GM12878 (cell line): ENCODE results near the gene PLA2G10. TPM values are rescaled to one million over a fixed set of nuclear protein-coding genes. Genes with fewer than 3 reads are reported as not detected.

ENCODE experiments used
- ATAC-seq: fragments of 200-7000 bp; cut with Tn5 transposase; 3 replicates; pipeline ENCODE4 v1.9.1; 2020; ENCODE audit warnings: mild to moderate bottlenecking, moderate library complexity
- BruUV-seq: library from RNA; stranded (reverse); fragments of 400-500 nt; replicated peaks from 2 replicates; lab custom pipeline; 2021; lab: Mats Ljungman, UMichigan
- CTCF ChIA-PET: fragments of 300-600 bp; sonication (Branson Sonifier 250); formaldehyde crosslinking; extraction: SDS; loops from one replicate; lab custom pipeline; 2021; ENCODE audit warnings: inconsistent platforms; lab: Yijun Ruan, JAX
- POLR2A ChIA-PET: fragments of 350-600 bp; formaldehyde crosslinking; extraction: SDS; loops from one replicate; lab custom pipeline; 2021; ENCODE audit warnings: inconsistent platforms; lab: Charles Lee
- RAD21 ChIA-PET: fragments of 300-600 bp; sonication (Branson Sonifier 250); formaldehyde crosslinking; loops from one replicate; lab custom pipeline; 2023; ENCODE audit warnings: antibody characterized with exemption; ENCODE audit not compliant: unreplicated experiment; lab: Charles Lee
- SMC1A ChIA-PET: fragments of 300-600 bp; sonication (Branson Sonifier 250); formaldehyde crosslinking; loops from one replicate; lab custom pipeline; 2023; ENCODE audit not compliant: unreplicated experiment, uncharacterized antibody; lab: Charles Lee
- DNase-seq: peaks from one replicate; pipeline ENCODE4 v3.0.0-alpha.2; 2011; ENCODE audit warnings: low read depth, low spot score
- FAIRE-seq: peaks from 3 replicates; lab custom pipeline; 2011; peaks lifted over from hg19 to GRCh38; lab: Jason Lieb, UNC
- H2AFZ ChIP-seq: 2 replicates; pipeline ENCODE4 v1.6.0; 2011; ENCODE audit warnings: low read depth, low read length, control low read depth; ENCODE audit not compliant: control insufficient read depth
- H3K27ac ChIP-seq: 2 replicates; pipeline ENCODE4 v1.5.1; 2011; ENCODE audit warnings: control low read depth; ENCODE audit not compliant: control insufficient read depth, insufficient read depth
- H3K27me3 ChIP-seq, 2 experiments: replicated peaks in 1 of 2; 2 replicates each; pipeline versions ENCODE4 v1.6.0 to v1.6.1; 2011; ENCODE audit warnings: low read length in 1 of 2; ENCODE audit not compliant: control insufficient read depth in 2 of 2, insufficient read depth in 2 of 2
- H3K36me3 ChIP-seq, 2 experiments: 2 replicates each; pipeline ENCODE4 v1.5.1; 2011; ENCODE audit warnings: low read length in 1 of 2; ENCODE audit not compliant: control insufficient read depth in 2 of 2, insufficient read depth in 2 of 2
- H3K4me1 ChIP-seq: 2 replicates; pipeline ENCODE4 v1.6.1; 2011; ENCODE audit warnings: mild to moderate bottlenecking, low read length, moderate library complexity, mixed read lengths; ENCODE audit not compliant: control insufficient read depth, insufficient read depth
- H3K4me2 ChIP-seq: 2 replicates; pipeline ENCODE4 v1.6.0; 2011; ENCODE audit warnings: control low read depth; ENCODE audit not compliant: control insufficient read depth, insufficient read depth
- H3K4me3 ChIP-seq: fragments of 200-600 bp; sonication (generic); 2 replicates; pipeline ENCODE4 v1.5.1; 2016
- H3K79me2 ChIP-seq: 2 replicates; pipeline ENCODE4 v1.6.0; 2011; ENCODE audit warnings: low read length; ENCODE audit not compliant: control insufficient read depth, insufficient read depth
- H3K9ac ChIP-seq: 2 replicates; pipeline ENCODE4 v1.8.0; 2011; ENCODE audit warnings: low read length, control low read depth, mixed read lengths; ENCODE audit not compliant: control insufficient read depth, insufficient read depth
- H3K9me3 ChIP-seq: replicated peaks from 3 replicates; pipeline ENCODE4 v1.5.1; 2011; ENCODE audit warnings: mild to moderate bottlenecking, low read length; ENCODE audit not compliant: control insufficient read depth, insufficient read depth
- H4K20me1 ChIP-seq: 2 replicates; pipeline ENCODE4 v1.6.0; 2011; ENCODE audit not compliant: control insufficient read depth, insufficient read depth
- CHD2 ChIP-seq: IDR thresholded peaks from 2 replicates; pipeline ENCODE4 v1.6.1; 2011; ENCODE audit warnings: low read depth, low read length, improper control_type of control experiment, borderline replicate concordance
- KLF5 ChIP-seq: fragments of 450-650 bp; IDR thresholded peaks from 2 replicates; pipeline ENCODE4 v1.6.1; 2014; ENCODE audit warnings: mild to moderate bottlenecking; ENCODE audit not compliant: partially characterized antibody
- NBN ChIP-seq: fragments of 450-650 bp; IDR thresholded peaks from 2 replicates; pipeline ENCODE4 v1.6.1; 2016
- NRF1 ChIP-seq: conservative IDR thresholded peaks from 2 replicates; pipeline ENCODE4 v1.6.1; 2011; ENCODE audit warnings: mild to moderate bottlenecking, low read depth, low read length, improper control_type of control experiment
- POU2F2 ChIP-seq: IDR thresholded peaks from 3 replicates; pipeline ENCODE4 v1.6.1; 2011; ENCODE audit warnings: low read depth, mild to moderate bottlenecking, low read length, borderline replicate concordance
- SIX5 ChIP-seq: IDR thresholded peaks from 2 replicates; pipeline ENCODE4 v1.6.1; 2011; ENCODE audit warnings: mild to moderate bottlenecking, low read depth, low read length, moderate library complexity; ENCODE audit not compliant: severe bottlenecking
- ZBED1 ChIP-seq: IDR thresholded peaks from 2 replicates; pipeline ENCODE4 v1.6.1; 2016; ENCODE audit warnings: borderline replicate concordance
- WGBS: methylation state at CpG from one replicate; pipeline ENCODE4 v1.1.6; 2016; ENCODE audit warnings: low lambda C conversion rate; ENCODE audit not compliant: insufficient replicate concordance, insufficient coverage; ENCODE audit errors: missing lambda C conversion rate; 5-methylcytosine and 5-hydroxymethylcytosine counted together
- in situ Hi-C: fragments of 300-500 bp; cut with MboI; formaldehyde crosslinking; loops from 9 replicates; pipeline ENCODE4 v1.14.3; 2018; ENCODE audit warnings: mixed read lengths
- intact Hi-C: fragments of 100-400 bp; cut with micrococcal nuclease; formaldehyde crosslinking; loops from one replicate; pipeline ENCODE4 v1.14.2; 2022; ENCODE audit not compliant: unreplicated experiment
- polyA plus RNA-seq, 11 experiments: library from polyadenylated mRNA; depleted of rRNA in 4 of 11; unstranded in 6 of 11; stranded (reverse) in 5 of 11; fragments of >200 nt; fragmentation: Nextera tagmentation in 4 of 11; fragmentation: Illumina TruSeq in 1 of 11; extraction: Ambion mirVana in 4 of 11; extraction: Trizol in 1 of 11; gene quantifications; 1 replicate in 1 of 11; 2 replicates in 10 of 11; pipeline versions ENCODE4 v1.2.1 to v1.2.3, GENCODE V29; 2011 to 2016; ENCODE audit warnings: inconsistent platforms in 2 of 11, missing spikeins in 2 of 11, low read depth in 1 of 11
- total RNA-seq, 4 experiments: library from RNA; depleted of rRNA in 3 of 4; stranded (reverse); fragments of >200 nt in 3 of 4; fragmentation: Illumina TruSeq in 1 of 4; extraction: Trizol in 1 of 4; gene quantifications; 2 replicates each; pipeline versions ENCODE4 v1.2.1 to v1.2.3, GENCODE V29; 2013 to 2021
- TF ChIP-seq, protein P1 (sequence below): fragments of 450-650 bp; IDR thresholded peaks from 2 replicates; pipeline ENCODE4 v1.6.1; 2017; ENCODE audit warnings: antibody characterized with exemption, mild to moderate bottlenecking, moderate library complexity
- TF ChIP-seq, protein P2 (sequence below): IDR thresholded peaks from 2 replicates; pipeline ENCODE4 v1.6.1; 2012; ENCODE audit warnings: low read depth, low read length, improper control_type of control experiment
- TF ChIP-seq, protein P3 (sequence below): IDR thresholded peaks from 2 replicates; pipeline ENCODE4 v1.6.1; 2011; ENCODE audit warnings: borderline replicate concordance, low read depth, mild to moderate bottlenecking, moderate library complexity, mixed read lengths, low read length; ENCODE audit not compliant: insufficient read depth; ENCODE audit errors: extremely low read length

The PLA2G10 gene
- total and polyA plus RNA-seq, 10 of the 15 experiments (the other 5 are each of a cell fraction or from before 2014, with no cell fraction given), result not detected

DNA sequence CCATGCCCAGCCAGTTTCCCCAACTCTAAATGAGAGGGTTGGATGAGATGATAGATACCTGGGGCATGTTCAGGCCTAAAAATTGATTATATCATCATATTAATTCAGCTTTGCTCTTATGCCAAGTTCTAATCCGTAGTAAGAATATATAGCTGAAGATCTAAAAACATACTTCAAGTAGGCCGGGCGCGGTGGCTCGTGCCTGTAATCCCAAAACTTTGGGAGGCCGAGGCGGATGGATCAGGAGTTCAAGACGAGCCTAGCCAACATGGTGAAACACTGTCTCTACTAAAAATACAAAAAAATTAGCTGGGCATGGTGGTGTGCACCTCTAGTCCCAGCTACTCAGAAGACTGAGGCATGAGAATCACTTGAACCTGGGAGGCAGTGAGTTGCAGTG is 12.0 kb downstream of the PLA2G10 start:
- Histone ChIP-seq H3K27me3 (no peaks in the 10 kb centered on the region), H3K79me2 (no peaks in the 10 kb centered on the region), H3K36me3 (no peaks in the 10 kb centered on the region), H2AFZ (no peak overlapping the region), H4K20me1 (no peaks in the 10 kb centered on the region), H3K27ac (no peak overlapping the region), H3K9ac (no peak overlapping the region), H3K4me1 (no peaks in the 10 kb centered on the region), H3K9me3 (no peaks in the 10 kb centered on the region)
- ChIA-PET POLR2A (no interaction called here), CTCF (no interaction called here), SMC1A (interaction anchor here (1.2 to 1.4 kb wide), 2 partner anchors 9 to 95 kb away, joined by 3 read pairs; no protein-coding TSS in a partner anchor)
- ATAC-seq, result no peak
- DNase-seq, result no peak
- no TSS peak for BruUV-seq
- intact Hi-C loops (no loop called here), in situ Hi-C loops (no loop called here)
- WGBS, result 83% methylated on average over 8 of the region's 8 CpGs
- TF ChIP-seq NBN (no peak), SIX5 (no peak), CHD2 (no peak), KLF5 (no peak), ZBED1 (no peak), NRF1 (no peak), POU2F2 (no peak)
- TF ChIP-seq, protein P1, sequence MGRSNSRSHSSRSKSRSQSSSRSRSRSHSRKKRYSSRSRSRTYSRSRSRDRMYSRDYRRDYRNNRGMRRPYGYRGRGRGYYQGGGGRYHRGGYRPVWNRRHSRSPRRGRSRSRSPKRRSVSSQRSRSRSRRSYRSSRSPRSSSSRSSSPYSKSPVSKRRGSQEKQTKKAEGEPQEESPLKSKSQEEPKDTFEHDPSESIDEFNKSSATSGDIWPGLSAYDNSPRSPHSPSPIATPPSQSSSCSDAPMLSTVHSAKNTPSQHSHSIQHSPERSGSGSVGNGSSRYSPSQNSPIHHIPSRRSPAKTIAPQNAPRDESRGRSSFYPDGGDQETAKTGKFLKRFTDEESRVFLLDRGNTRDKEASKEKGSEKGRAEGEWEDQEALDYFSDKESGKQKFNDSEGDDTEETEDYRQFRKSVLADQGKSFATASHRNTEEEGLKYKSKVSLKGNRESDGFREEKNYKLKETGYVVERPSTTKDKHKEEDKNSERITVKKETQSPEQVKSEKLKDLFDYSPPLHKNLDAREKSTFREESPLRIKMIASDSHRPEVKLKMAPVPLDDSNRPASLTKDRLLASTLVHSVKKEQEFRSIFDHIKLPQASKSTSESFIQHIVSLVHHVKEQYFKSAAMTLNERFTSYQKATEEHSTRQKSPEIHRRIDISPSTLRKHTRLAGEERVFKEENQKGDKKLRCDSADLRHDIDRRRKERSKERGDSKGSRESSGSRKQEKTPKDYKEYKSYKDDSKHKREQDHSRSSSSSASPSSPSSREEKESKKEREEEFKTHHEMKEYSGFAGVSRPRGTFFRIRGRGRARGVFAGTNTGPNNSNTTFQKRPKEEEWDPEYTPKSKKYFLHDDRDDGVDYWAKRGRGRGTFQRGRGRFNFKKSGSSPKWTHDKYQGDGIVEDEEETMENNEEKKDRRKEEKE, result no peak
- TF ChIP-seq, protein P2, sequence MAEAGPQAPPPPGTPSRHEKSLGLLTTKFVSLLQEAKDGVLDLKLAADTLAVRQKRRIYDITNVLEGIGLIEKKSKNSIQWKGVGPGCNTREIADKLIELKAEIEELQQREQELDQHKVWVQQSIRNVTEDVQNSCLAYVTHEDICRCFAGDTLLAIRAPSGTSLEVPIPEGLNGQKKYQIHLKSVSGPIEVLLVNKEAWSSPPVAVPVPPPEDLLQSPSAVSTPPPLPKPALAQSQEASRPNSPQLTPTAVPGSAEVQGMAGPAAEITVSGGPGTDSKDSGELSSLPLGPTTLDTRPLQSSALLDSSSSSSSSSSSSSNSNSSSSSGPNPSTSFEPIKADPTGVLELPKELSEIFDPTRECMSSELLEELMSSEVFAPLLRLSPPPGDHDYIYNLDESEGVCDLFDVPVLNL, result no peak
- TF ChIP-seq, protein P3, sequence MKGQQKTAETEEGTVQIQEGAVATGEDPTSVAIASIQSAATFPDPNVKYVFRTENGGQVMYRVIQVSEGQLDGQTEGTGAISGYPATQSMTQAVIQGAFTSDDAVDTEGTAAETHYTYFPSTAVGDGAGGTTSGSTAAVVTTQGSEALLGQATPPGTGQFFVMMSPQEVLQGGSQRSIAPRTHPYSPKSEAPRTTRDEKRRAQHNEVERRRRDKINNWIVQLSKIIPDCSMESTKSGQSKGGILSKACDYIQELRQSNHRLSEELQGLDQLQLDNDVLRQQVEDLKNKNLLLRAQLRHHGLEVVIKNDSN, result no peak
- TF ChIP-seq, all 136 proteins: peak for 0
- no peak overlapping the region for H3K4me3 ChIP-seq
- RAD21 ChIA-PET, result interaction anchor here (1.4 kb wide), 1 partner anchor 25 kb away, joined by 4 read pairs; no protein-coding TSS in a partner anchor
- FAIRE-seq, result no peak
- H3K4me2 ChIP-seq, result no peak overlapping the region
